Stomach smooth muscle (tissue), 2 donors: ENCODE measurements around the gene DUS1L.

ENCODE experiments used
- H3K27ac ChIP-seq: one replicate; pipeline ENCODE4 v1.7.0; 2013; ENCODE audit warnings: mild to moderate bottlenecking, low read length, inconsistent platforms
- H3K27me3 ChIP-seq, 2 donors: one replicate each; pipeline ENCODE4 v1.7.0; 2013; ENCODE audit warnings: low read length in 2 of 2; ENCODE audit not compliant: insufficient read depth in 2 of 2, control insufficient read depth in 1 of 2
- H3K36me3 ChIP-seq, 2 donors: one replicate each; pipeline ENCODE4 v1.7.0; 2013; ENCODE audit warnings: low read length in 2 of 2; ENCODE audit not compliant: control insufficient read depth in 2 of 2, insufficient read depth in 2 of 2
- H3K4me1 ChIP-seq: one replicate; pipeline ENCODE4 v1.7.0; 2013; ENCODE audit warnings: low read length; ENCODE audit not compliant: control insufficient read depth, insufficient read depth
- H3K4me3 ChIP-seq, 2 donors: one replicate each; pipeline ENCODE4 v1.7.0; 2013; ENCODE audit warnings: low read length in 2 of 2
- H3K9ac ChIP-seq, 2 donors: one replicate each; pipeline ENCODE4 v1.7.0; 2013; ENCODE audit warnings: low read length in 2 of 2, mild to moderate bottlenecking in 1 of 2
- H3K9me3 ChIP-seq, 2 donors: one replicate each; pipeline ENCODE4 v1.7.0; 2013; ENCODE audit warnings: low read length in 2 of 2; ENCODE audit not compliant: control insufficient read depth in 2 of 2
- donor health status: healthy.
- donor health status: Pancreatic carcinoma.

The DUS1L gene

DNA sequence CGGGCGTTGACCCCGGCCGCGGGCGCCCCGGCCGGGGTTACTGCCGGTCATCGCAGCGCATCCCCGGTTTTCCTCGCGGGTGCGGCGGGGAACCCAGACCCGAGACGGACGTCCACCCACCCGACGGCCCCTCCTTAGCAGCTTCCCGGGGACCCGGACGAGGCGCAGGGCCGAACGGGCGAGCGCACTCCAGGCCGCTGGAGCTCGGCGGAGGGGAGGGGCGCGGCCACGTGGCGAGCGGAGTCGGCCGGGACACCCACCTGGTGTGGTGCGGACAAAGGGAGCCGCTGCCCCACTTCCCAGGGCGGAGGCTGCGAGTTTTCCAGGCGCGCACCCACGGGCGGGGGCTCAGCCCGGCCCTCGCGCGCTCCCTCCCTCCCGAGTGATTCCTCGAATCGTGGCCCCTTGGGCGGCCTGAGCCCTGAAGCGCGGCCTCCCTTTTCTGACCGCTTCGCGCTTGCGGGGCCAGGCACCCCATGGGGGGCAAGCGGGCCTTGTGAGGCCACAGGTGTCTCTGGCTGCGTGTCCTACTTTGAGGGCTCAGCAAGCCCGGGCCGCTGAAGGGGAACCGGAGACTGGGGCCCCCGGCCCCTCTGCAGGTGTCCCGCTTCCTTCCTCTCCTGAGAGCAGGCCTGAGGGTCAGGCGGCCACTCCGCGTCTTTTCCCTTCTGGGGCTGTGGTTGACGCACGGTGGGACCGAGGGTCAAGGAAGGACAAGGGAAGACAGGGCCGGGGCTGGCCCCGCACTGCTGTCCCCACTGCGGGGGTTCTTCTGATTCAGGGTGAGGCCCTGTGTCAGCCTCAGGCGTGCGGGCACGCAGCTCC, 33.5 kb upstream of the DUS1L start:
- H3K9ac ChIP-seq, result peak overlapping the region; percentile 51 to 75

DNA sequence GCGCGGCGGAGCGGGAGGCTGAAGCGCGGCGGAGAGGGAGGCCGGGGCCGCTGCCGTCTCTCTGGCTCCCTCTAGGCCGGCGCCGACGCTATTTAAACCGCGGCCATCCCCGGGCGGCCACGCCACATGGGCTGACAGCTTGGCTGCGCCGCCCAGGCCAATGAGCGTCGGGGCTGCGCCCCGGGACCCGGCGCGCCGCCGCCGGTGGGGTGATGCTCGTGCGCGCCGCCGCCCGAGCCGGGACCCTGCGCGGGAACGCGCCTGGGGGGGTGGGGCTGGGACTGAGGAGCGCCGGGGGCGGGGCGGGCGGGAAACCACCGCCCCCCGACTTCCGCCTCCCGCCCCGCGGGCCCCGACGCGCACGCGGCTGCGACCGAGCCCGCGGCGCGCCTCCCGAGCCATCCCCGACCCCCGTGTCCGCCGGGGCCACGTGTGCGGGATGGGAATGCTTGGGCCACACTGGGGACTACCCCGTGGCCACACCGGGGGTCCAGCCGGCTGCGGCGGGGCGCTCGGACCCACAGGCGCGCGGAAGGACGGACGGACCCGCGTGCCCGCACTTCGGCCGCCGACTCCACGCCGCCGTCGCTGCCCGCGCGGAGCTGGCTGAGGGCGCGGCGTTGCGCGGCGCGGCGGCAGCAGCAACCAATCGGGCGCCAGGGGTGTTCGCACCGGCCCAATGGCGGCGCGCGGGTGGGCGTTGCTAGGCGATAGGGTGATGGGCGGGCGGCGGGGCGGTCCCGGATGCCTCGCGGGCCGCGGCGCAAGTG, 32.8 kb upstream of the DUS1L start, which contains the start of gene FASN:
Gene FASN (minus strand): TSS at position 68 of the 770 bp plus-strand sequence. CDS start 1,791 bp downstream, outside the sequence.
- Histone ChIP-seq H3K4me1 (peaks cover 36% of the 10 kb centered on the region), H3K27ac (peak within 1 kb of the TSS; percentile 75), H3K27me3 (no peaks in the 10 kb centered on the region)

More for the DNA sequence above, 33.5 kb upstream of the DUS1L start:
- Histone ChIP-seq H3K4me1 (peaks cover 43% of the 10 kb centered on the region), H3K9me3 (no peaks in the 10 kb centered on the region), H3K27me3 (no peaks in the 10 kb centered on the region), H3K27ac (peak overlapping the region; percentile 75), H3K4me3 (peak overlapping the region; percentile 49 to 76), H3K36me3 (peaks cover 4% of the 10 kb centered on the region in 2 donors)

DNA sequence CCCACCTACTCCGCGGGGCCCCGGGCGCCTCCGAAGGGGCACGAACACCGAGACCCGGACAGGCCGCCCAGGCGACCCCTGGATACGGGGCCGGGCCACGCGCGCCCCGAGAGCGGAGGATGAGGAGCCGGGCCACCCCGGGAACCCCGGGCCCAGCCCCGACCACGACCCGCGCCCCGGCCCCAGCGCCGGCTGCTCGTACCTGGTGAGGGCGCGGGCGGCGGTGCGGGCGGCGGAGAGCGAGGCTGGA, 32.2 kb upstream of the DUS1L start:
- Histone ChIP-seq H3K9me3 (no peaks in the 10 kb centered on the region), H3K4me3 (peak overlapping the region; percentile 59 to 76), H3K36me3 (peaks cover 5 to 9% of the 10 kb centered on the region in 2 donors), H3K4me1 (peaks cover 36% of the 10 kb centered on the region), H3K27me3 (no peaks in the 10 kb centered on the region), H3K9ac (peak overlapping the region; percentile 73 to 76), H3K27ac (peak overlapping the region; percentile 70)

More for the DNA sequence above, 32.8 kb upstream of the DUS1L start, which contains the start of gene FASN:
- Histone ChIP-seq H3K9me3 (no peaks in the 10 kb centered on the region), H3K9ac (peak within 1 kb of the TSS; percentile 75 to 76), H3K4me3 (peak within 1 kb of the TSS; percentile 59 to 76), H3K36me3 (peaks cover 5% of the 10 kb centered on the region in 2 donors)

DNA sequence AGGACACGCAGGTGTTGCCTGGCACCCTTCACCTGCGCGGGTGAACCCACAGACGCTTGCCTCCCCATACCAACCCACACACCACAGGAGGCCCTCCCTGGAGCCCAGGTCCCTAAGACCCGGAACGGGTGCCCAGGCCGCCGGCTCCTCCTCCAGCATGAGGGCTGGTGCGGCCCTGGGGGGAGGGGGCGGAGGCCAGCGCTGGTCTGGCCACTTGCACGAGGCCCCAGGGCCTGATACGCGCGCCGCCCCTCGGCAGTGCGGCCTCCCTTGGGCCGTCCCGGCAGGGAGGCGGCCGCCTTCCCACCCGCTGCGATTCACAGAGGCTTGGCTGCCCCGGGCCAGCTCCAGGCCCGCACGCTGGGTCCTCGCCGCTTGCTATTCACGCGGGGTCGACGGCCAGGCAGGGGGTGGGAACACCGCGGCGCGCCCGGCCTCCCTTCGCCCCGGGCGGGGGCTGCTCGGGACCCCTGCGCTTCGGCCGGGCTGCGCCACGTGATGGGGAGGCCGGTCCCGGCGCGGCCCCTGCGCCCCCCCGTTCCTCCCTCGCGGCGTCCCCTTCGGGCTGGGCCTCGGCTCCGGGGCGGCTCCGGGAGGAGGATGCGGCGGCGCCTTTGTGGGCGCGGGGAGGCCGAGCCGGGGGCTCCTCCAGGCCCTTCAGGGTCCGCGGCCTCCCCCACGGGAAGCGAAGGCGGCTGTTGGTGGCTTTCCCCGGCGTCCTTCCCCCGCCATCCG, 31.7 kb upstream of the DUS1L start:
- Histone ChIP-seq H3K27ac (peak overlapping the region; percentile 70), H3K9me3 (no peaks in the 10 kb centered on the region), H3K36me3 (peaks cover 5 to 9% of the 10 kb centered on the region in 2 donors), H3K4me3 (peak overlapping the region; percentile 59 to 76), H3K4me1 (peaks cover 36% of the 10 kb centered on the region), H3K9ac (peak overlapping the region; percentile 73 to 76), H3K27me3 (no peaks in the 10 kb centered on the region)

DNA sequence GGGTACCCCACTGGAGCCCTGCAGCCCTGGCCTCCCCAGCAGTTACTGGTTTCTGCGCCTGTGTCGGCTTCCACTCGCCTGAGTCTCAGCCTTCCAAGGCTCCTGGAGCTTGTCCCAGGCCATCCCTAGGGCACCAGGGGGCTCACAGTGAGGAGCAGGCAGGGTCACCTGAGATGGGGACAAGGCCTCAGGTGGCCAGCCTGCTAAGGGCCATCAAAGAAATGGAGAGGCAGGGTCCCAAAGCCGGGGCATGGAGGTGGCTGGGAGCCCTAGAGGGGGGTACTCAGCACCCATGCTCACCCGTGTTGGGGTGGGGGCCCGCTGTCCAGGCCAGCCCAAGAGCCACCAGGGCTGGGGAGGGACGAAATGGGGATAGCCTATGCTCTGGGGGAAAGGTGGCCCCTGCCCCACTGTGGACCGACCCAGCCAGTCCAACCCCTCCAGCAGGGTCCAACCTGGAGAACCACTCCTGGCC, 31.1 kb upstream of the DUS1L start:
- no peaks in the 10 kb centered on the region for H3K9me3 ChIP-seq
- H3K27me3 ChIP-seq, result no peaks in the 10 kb centered on the region
- peaks cover 8 to 12% of the 10 kb centered on the region in 2 donors for H3K36me3 ChIP-seq
- H3K27ac ChIP-seq, result peak overlapping the region; percentile 70
- H3K4me1 ChIP-seq, result peaks cover 33% of the 10 kb centered on the region
- peak overlapping the region; percentile 59 to 76 for H3K4me3 ChIP-seq
- H3K9ac ChIP-seq, result peak overlapping the region; percentile 73 to 76

DNA sequence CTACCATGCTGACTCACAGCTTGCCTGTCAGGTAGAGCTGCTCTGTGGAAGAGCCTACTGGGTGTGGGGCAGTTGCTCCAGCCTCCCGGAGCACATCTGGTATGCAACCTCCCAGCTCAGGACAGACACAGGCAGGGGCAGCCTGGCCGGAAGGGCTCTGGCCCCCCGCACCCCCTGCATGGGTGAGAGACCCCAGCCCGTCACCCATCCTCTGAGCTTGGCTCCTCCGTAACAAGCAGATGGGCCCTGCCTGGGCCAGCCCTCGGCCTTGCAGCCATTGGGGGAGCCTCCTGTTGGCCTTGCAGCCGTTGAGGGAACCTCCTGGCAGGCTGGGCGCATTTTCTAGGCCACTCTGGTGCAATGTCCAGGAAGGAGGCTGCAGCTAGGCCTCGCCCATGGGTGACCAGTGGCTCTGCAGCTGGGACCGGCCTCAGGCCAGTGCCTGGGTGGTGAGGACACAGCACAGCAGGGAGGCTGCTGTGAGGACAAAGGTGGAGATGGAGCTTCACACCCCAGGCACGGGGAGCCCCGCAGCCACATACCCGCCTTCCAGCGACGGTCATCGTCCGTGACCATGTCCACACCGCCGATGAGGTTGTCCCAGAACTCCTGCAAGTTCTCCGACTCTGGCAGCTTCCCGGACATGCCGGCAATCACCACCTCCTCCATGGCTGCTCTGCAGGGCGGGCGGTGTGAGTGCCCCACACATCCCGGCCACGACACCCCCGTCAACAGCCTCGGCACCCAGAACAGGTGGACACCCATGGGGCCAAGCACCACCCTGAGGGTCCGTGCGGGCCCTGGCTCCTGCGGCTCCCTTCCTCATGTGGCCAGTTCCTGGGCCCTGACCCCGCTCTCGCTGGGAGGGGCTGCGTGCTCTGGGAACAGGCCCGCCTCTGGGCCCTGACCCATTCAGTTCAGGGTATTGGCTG, 30.4 kb upstream of the DUS1L start:
- peak overlapping the region in 1 of 2 donors; percentile 76 for H3K9ac ChIP-seq
- H3K4me3 ChIP-seq, result peak overlapping the region in 1 of 2 donors; percentile 76
- no peak overlapping the region for H3K27ac ChIP-seq

DNA sequence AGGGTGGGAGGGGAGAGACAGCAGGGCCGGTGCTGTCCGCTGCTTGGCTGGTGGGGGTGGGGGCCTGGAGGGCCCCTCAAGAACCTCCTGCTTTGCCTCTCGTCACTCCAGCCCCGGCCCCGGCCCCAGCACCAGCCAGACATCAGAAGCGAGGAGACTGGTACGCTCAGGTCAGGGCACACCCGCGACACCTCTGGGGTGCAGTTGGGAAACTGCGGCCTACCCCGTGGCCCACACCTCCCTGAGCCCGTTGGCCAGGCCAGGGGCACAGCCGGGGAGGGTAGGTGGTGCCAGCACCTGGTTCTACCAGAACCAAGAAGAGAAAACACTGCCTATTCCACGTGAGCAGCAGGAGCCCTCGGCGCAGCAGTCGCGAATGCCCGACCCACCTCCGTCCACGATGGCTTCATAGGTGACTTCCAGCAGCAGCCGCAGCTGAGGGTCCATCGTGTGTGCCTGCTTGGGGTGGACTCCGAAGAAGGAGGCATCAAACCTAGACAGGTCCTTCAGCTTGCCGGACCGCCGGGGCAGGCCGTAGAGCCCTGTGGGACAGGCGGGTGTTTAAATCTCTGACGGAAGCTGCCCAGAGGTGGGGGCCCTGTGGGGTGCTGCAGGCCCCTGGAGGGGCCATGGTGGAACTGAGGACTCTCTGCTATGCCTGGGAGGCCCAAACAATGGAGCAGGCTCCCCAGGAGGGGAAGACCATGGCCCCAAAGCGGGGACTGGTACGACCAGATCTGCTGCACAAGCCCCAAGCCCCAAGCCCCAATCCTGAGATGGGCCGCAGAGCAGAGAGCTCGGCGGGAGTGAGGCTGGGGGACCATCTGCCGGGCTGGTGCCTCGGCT, 29.6 kb upstream of the DUS1L start:
- H3K9ac ChIP-seq, result no peak overlapping the region
- H3K4me3 ChIP-seq, result no peak overlapping the region
- H3K9me3 ChIP-seq, result no peaks in the 10 kb centered on the region
- H3K4me1 ChIP-seq, result peaks cover 28% of the 10 kb centered on the region
- no peak overlapping the region for H3K27ac ChIP-seq
- peaks cover 19 to 21% of the 10 kb centered on the region in 2 donors for H3K36me3 ChIP-seq
- no peaks in the 10 kb centered on the region for H3K27me3 ChIP-seq

More for the DNA sequence above, 30.4 kb upstream of the DUS1L start:
- H3K27me3 ChIP-seq, result no peaks in the 10 kb centered on the region
- H3K9me3 ChIP-seq, result no peaks in the 10 kb centered on the region
- peaks cover 14 to 15% of the 10 kb centered on the region in 2 donors for H3K36me3 ChIP-seq
- peaks cover 29% of the 10 kb centered on the region for H3K4me1 ChIP-seq

DNA sequence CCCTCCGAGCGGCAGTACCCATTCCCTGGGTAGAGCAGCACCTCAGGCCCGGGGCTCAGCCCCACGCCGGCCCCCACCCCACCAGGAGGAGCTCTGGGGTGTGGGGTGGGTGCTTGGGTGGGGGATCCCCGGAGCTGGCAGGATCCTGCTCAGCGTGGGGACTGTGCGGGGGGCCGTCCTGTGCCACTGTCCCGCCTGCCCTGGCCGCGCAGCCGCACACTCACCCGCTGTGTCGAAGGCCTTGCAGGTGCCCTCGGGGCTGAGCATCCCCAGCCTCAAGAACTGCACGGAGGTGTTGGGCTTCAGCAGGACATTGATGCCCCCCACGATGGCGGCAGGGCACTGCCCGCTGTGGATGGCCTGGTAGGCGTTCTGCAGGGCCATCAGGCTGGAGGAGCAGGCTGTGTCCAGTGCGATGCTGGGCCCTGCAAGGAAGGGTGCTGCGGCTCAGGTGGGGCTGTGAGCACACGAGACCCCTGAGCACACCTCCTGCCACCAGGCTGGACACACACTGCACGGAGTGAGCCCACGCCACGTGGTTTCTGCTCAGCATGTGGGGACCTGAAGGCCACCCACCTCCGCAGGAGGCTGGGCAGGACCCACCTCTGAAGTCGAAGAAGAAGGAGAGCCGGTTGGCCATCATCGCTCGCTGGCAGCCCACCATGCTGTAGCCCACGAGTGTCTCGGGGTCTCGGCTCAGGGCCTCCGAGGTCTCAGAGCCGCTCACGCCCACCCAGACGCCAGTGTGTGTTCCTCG, 27.6 kb upstream of the DUS1L start:
- H3K9me3 ChIP-seq, result no peaks in the 10 kb centered on the region
- no peaks in the 10 kb centered on the region for H3K27me3 ChIP-seq
- peaks cover 16% of the 10 kb centered on the region for H3K4me1 ChIP-seq
- H3K27ac ChIP-seq, result no peak overlapping the region
- H3K36me3 ChIP-seq, result peaks cover 29 to 31% of the 10 kb centered on the region in 2 donors
- no peak overlapping the region for H3K4me3 ChIP-seq
- H3K9ac ChIP-seq, result no peak overlapping the region

DNA sequence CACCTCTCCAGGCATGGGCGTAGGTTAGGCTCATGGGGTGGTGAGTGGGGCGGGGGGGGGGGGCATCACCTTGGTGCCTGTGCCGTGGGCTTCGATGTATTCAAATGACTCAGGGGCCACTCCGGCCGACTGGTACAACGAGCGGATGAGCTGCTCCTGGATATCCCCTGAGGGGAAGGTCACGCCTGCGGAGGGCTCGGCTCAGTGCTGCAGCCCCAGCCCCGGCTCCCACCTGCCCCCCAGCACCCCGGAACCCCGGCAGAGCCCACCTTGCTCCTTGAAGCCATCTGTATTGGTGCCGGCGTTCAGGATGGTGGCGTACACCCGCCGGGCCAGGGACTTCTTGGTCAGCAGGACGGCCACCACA, 27.0 kb upstream of the DUS1L start:
- H3K4me1 ChIP-seq, result peaks cover 15% of the 10 kb centered on the region
- H3K9me3 ChIP-seq, result no peaks in the 10 kb centered on the region
- H3K27me3 ChIP-seq, result no peaks in the 10 kb centered on the region
- H3K9ac ChIP-seq, result no peak overlapping the region
- no peak overlapping the region for H3K4me3 ChIP-seq
- no peak overlapping the region for H3K27ac ChIP-seq
- H3K36me3 ChIP-seq, result peaks cover 32 to 35% of the 10 kb centered on the region in 2 donors
